Measurements from ENCODE around the gene FCHSD2.
"Not testable (repeated sequence)": the region's sequence is repeated elsewhere in the genome, so short reads cannot be mapped to it uniquely, and the experiment has no call there.

The FCHSD2 gene

DNA sequence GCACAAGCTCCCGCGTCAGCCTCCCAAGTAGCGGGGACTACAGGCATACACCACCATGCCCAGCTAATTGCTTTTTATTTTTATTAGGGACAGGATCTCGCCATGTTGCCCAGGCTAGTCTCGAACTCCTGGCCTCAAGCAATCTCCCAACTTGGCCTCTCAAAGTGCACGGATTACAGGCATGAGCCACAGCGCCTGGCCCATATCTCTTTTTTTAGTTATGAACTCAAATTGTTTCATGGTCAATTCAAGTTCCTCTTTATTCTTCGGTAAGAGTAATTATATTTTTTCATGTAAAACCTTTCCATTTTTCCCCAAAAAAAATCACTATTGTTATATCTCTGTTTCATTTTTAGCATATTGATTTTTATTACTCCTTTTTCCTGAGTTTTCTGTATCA lies 25.5 kb downstream of the FCHSD2 start:
- DNase-seq = no peak

DNA sequence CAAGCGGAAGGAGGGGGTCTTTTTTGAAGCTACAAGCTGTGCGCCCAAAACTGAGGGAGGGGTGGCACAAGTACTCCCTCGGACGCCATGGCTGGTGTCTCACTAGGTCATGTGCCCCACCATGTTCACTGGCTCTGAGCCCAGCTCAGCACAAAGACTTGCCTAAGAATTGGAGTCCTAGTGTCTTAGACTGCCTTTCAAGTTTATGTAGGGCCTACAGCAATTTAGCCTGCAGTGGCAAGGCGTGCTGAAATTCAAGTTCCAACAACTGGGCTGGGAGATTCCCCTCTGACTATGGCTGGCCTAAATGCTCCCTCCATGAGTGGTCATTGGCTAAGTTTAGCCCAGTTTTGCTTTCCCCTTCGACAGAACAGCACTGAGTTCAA lies 27.3 kb downstream of the FCHSD2 start:
- DNase-seq = no peak

DNA sequence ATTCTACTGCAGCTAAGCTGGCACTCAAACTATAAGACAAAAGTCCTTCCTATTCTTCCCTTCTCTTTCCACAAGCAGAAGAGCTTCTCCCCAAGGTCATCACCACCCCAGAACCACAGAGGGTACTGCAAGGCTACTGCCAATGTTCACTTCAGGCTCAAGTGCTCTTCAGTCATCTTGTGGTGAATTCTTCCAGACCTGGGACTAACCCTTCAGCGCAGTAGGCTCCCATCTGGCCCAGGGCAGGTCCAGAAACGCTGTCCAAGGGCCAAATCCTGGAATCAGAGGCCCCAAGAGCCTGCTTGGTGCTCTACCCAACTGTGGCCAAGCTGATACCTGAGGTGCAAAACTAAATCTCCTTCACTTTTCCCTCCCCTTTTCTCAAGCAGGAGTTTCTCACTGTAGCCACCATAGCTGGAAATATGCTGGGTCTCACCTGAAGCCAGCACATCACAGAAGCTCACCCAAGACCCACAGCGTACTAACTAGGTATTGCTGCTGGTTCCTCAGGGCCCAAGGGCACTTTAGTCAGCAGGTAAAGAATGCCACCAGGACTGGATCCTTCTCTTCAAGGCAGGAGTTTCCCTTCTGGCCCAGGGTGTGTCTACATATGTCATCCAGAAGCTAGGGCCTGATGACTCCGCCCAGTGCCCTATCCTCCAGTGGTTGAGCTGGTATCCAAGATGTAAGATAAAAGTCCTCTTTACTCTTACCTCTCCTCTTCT lies 27.8 kb downstream of the FCHSD2 start:
- DNase-seq = no peak

DNA sequence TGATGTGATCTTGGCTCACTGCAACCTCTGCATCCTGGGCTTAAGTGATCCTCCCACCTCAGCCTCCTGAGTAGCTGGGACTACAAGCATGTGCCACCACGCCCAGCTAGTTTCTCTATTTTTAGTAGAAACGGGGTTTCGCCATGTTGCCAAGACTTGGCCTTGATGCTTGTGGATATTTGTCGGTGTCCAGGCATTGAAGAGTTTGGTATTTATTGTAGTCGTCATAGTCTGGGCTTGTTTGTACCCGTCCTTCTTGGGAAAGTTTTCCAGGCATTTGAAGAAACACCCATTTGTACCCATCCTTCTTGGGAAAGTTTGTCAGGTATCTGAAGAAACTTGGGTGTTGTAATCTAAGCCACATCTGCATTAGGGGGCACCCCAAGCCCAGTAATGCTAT lies 28.7 kb downstream of the FCHSD2 start:
- DNase-seq = no peak

DNA sequence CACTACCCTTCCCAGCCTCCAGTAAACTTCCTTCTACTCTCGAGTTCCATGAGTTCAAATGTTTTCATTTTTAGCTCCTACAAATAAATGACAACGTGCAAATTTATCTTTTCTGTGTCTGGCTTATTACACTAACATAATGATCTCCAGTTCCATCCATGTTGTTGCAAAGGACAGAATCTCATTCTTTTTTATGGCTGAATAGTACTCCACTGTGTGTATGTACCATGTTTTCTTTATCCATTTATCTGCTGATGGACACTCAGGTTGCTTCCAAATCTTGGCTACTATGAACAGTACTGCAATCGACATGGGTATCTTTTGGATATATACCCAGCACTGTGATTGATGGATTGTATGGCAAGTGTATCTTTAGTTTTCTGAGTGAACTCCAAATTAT lies 34.5 kb downstream of the FCHSD2 start:
- no peak for DNase-seq

DNA sequence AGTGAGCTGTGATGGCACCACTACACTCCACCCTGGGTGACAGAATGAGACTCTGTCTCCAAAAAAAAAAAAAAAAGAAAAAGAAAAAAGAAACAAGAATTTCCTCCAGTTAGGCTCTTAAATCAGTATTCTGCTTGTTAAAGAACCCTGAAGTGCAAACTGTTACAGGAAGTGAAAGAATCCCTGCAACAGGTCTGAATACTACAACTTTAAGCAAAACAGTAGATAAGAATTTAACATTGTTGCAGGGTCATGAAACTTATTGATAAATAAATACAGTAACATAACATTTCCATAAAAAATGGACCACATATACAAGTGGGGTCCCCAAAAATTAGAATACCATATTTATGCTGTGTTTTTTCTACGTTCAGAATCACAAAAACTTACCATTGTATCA lies 35.8 kb downstream of the FCHSD2 start:
- DNase-seq = no peak

DNA sequence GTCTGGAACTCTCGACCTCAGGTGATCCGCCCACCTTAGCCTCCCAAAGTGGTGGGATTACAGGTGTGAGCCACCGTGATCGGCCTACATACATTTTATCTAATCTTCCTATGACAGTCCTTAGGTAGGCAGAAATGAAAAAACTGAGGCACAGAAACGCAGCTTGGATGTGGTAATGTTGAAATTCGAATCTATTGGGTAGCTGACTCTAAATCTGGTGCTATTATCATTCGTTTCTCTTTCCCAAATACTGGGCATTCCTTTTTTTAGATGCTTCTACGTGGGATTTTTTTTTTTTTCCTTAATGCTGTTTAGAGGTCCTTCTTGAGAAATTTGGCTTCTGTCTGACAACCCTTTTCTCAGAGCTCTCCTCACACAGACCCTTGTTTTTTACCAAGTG lies 41.5 kb downstream of the FCHSD2 start:
- DNase-seq = no peak

DNA sequence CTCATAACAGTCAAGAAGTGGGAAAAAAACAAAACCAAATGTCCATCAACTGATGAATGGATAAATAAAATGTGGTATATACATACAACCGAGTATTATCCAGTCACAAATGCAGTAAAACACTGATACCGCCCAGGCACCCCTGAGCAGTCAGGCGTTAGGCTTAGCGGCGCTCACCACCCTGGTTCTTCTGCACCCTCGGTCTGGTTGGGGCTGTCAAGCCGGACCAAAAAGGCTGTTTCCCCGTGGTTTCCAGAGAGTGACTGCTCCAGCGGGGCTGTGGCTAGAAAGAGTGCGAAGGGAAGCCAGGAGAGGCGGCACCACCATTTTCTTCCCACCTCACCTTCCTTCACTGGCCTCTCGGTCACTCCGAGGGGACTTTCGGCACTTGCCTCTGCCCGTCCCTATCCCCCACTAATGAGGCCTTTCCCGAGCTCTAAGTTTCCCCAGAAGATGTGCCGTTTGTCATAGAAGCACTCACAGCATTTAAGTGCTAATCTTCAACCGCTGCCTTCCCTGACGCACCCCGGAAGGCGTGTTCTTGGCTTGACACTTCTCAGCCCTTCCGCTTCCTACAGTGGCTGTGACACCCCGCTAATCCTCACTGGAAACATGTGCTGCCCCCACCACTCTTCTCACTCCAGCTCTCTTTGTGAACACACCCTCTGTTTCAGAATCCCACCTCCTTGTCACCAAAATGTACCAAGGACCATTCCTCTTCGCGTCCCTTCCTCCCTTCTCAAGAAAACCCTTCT lies 42.4 kb downstream of the FCHSD2 start:
- no peak for DNase-seq

DNA sequence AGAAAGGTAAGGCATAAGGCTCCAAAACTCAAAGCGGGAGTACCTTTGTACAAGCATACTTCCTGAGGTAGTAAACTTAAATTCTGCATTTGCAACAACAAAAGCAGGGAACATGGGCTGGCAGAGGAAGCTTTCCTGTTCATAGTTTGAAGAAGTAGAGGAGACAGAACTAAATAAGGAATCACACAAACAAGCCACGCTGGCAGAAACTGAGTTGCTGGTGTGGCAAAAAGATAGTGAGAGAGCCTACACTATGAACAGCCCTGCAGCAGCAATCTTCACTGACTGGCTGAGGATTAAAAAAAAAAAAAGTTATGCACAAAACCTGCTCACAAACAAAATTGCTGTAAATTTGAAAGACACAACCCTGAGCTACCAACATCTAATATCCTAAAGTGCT lies 46.5 kb downstream of the FCHSD2 start:
- DNase-seq = no peak

DNA sequence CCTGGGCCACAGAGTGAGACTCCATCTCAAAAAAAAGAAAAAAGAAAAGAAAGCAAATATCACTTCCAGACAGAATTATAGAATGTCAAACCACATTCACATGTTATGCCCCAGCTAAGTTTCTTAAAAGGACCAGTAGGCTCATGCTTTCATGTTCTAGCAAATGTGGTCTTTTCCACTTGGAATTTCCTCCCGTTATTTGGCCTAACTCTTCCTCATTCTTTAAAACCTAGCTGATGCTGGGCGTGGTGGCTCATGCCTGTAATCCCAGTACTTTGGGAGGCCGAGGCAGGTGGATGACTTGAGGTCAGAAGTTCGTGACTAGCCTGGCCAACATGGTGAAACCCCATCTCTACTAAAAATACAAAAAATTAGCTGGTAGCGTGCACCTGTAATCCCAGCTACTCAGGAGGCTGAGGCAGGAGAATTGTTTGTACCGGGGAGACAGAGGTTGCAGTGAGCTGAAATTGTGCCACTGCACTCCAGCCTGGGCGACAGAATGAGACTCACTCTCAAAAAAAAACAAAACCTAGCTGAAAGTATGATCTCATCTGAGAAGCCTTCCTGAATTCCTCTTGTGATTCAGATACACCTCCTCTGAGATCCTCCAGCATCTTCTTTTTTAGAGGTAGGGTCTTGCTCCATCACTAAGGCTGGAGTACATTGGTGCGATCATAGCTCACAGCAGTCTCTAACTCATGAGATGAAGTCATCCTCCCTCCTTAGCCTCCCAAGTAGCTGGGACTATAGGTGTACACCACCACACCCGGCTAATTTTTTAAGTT lies 50.4 kb downstream of the FCHSD2 start:
- DNase-seq = no peak

DNA sequence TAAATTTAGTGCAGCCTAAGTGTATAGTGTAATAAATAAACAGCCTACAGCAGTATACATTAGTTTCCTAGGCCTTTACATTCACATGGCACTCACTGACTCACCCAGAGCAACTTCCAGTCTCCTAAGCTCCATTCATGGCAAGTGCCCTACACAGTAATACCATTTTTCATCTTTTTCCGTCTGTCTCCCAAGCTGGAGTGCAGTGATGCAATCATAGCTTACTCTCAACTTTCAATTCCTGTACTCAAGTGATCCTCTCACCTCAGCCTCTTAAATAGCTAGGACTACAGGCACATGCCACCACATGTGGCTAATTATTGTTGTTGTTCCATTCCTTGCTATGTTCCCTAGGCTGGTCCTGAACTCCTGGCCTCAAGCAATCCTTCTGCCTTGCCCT lies 54.4 kb downstream of the FCHSD2 start:
- DNase-seq = no peak

DNA sequence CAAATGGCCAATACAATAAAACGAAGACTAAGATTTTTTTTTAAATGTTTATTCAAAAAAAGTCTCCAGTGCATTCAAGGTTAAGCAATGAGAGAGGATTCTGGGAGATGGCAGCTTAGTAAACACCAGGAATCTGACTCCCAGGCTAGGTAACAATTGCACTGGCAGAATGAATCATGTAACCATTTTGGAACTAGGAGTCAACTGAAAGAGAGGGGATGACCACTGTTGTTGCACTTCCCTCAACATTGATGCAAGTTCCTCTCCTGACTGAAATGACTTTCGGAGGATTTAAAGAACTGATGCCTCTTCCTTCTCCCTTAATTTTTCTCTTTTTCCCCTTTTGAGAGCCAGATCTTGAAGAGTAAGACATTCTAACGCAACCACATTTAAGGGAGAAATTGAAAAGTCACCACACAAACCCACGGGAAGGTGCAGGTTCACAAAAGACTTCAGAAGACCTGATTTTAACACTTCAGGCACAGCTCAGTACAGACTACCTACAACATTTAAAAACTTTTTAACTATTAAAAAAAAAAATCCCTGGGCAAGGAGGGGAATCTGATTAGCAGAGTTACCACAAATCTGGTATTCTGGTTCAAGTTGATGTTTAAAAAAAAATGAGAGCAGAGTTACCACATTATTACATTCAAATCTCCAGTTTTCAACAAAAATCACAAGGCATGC lies 56.8 kb downstream of the FCHSD2 start:
- DNase-seq = no peak

DNA sequence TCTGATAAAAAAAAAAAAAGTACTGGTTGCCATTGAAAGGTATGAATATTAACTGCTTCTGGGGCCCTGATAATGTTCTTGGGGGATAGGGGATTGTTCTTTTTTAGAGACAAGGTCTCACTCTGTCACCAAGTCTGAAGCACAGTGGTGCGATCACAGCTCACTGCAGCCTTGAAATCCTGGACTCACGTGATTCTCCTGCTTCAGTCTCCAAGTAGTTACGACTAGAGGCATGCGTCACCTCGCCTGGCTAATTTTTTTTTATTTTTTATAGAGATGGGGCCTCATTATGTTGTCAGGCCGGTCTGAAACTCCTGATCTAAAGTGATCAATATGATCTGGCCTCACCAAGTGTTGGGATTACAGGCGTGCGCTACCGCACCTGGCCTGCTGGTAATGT lies 63.5 kb downstream of the FCHSD2 start:
- DNase-seq = no peak

DNA sequence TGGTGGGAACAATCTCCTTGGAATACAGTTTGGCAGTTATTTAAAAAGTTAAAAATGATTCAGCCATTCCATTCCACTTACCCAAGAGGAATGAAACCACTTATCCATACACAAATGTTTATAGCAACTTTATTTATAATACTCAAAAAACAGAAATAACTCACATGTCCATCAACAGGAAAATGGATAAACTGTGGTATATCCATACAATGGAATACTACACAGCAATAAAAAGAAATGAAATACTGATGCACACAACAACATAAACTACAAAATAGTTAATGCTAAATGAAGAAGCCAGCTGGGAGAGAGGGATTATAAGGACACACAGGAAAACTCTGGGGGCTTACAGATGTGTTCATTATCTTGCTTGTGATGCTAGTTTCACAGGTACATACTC lies 64.7 kb downstream of the FCHSD2 start:
- DNase-seq = no peak

DNA sequence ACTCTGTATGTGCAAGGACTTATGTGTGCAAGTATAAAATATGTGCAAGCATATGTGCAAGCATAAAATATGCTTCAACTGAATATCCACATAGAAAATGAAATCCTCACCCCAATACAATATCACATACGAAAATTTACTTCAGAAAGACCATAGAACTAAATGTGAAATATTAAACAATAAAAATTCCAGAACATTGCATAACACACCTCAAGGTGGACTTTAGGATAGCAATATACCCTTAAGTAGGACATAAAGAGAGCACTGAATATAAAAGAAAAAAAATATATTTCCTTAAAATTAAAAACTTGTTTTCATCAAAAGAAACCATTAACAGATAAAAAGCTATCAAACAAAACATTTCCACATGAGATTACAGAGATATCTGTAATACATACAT lies 67.8 kb downstream of the FCHSD2 start:
- DNase-seq = no peak

DNA sequence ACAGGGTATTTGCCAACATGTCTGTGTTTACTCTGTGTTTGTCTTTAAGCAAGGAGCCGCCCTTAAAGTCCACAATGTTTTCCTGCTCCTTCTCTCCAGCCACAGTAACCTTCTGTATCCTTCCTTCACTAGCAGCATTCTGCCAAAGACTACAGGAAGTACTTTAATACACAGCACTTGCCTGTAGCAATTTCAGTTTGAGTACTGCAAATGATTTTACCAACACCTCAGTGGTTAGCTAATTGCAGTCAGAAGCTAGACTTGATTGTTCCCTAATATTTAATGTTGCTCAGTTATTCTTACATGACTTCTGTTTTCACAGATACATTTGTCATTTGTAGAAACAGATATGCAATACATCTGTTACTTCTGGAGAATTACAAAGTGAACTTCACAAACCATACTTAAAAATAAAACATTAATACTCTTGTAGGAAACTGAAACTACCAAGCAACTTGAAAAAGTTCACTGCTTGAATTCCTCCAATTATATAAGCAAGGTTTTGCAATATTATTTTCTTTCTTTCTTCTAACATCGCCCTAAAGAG lies 69.1 kb downstream of the FCHSD2 start:
- DNase-seq = peak; percentile 11

DNA sequence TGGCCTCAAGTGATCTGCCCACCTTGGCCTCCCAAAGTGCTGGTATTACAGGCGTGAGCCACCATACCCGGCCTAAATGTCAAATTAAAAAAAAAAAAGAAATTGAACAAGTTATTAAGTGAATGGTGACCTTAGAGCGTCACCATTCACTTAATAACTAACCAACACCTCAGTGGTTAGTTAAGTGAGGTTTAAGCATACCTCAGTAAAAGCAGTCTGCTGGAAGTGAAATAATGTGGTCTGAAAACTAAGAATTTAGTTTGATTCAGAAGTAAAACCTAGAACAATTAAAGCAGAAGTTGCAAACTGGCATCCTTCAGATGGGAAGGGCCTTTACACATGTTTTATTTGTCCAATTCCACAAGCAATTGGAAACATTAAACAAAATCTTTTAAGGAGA lies 71.5 kb downstream of the FCHSD2 start:
- DNase-seq = no peak

DNA sequence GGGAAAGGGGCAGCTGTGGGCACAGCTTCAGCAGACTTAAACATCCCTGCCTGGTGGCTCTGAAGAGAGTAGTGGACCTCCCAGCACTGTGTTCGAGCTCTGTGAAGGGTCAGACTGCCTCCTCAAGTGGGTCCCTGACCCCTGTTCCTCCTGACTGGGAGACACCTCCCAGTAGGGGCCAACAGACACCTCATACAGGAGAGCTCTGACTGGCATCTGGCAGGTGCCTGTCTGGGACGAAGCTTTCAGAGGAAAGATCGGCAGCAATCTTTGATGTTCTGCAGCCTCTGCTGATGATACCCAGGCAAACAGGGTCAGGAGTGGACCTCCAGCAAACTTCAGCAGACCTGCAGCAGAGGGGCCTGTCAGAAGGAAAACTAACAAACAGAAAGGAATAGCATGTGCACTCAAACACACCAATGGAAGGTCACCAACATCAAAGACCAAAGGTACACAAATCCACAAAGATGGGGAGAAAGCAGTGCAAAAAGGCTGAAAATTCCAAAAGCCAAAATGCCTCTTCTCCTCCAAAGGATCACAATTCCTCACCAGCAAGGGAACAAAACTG lies 80.2 kb downstream of the FCHSD2 start:
- not testable (repeated sequence) for DNase-seq

DNA sequence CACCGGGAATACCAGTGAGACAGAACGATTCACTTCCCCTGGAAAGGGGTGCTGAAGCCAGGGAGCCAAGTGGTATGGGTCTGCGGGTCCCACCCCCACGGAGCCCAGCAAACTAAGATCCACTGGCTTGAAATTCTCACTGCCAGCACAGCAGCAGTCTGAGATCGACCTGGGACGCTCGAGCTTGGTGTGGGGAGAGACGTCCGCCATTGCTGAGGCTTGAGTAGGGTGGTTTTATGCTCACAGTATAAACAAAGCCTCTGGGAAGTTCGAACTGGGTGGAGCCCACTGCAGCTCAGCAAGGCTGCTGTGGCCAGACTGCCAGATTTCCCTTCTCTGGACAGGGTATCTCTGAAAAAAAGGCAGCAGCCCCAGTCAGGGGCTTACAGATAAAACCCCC lies 80.7 kb downstream of the FCHSD2 start:
- not testable (repeated sequence) for DNase-seq

DNA sequence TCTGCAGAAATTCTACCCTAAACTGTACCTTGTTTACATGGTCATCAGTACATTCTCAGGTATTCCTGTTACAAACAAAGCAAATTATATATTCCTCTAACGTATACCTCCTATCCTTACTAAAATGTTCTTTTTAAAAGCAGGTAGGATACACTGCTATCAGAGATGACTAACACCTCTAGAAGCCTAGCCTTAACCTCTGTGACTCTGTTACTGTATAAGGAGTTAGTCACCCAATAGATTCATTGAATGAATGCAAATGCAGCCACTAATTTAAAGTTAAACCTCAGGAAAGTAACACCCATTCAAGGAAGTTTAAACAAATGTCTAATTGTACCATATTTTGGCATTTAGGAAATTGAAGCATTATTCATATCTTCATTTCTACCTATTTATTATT lies 82.2 kb downstream of the FCHSD2 start:
- DNase-seq = no peak

DNA sequence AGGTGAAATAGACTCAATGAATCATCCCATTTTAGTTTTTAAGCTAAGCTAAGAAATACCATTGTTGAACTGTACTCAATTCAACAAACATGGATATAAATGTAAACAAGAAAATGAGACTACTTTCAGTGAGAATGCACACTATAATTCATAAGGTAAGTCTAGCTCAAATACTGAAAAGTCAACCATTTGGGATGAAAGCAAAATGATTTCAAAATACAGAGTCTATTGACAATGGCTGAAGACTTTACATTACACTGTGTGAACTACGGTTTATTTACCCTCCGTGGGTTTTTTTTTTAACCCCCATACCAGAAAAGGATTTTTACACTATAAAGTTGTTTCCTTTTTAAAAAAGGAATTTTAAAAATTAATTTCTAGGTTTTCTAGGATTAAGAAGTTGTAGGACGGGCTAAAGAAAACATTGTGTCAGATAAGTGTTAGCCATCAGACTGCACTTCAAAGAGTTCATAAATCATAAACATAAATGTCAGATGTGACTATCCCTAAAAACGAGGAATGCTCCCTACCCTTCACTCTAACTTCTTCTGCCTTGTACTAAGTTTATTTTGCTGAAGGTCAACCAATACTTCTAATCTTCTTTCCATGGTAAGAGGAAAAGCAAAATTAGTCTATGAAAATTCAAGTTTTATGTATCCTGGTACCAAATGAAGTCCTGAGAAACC lies 83.0 kb downstream of the FCHSD2 start:
- no peak for DNase-seq
